A549 (cell line): ENCODE results near the gene FAM181A. TPM values are rescaled to one million over a fixed set of nuclear protein-coding genes. Genes with fewer than 3 reads are reported as not detected.

Source experiments
- ATAC-seq, 2 experiments: fragments of 200-7000 bp in 1 of 2; fragments of >200 bp in 1 of 2; cut with Nextera tagmentation in 1 of 2; cut with Tn5 transposase in 1 of 2; 3 replicates each; pipeline versions ENCODE4 v1.8.0 to v1.9.1; 2018 to 2020; ENCODE audit warnings: mild to moderate bottlenecking in 1 of 2, moderate library complexity in 1 of 2
- CTCF ChIA-PET: fragments of 300-600 bp; sonication (Branson Sonifier 250); formaldehyde crosslinking; extraction: SDS; loops from one replicate; lab custom pipeline; 2021; ENCODE audit warnings: antibody characterized with exemption, inconsistent platforms; lab: Yijun Ruan, JAX
- POLR2A ChIA-PET: fragments of 350-600 bp; formaldehyde crosslinking; extraction: SDS; loops from one replicate; lab custom pipeline; 2021; ENCODE audit warnings: antibody characterized with exemption, inconsistent platforms; lab: Yijun Ruan, JAX
- DNase-seq, 2 experiments: peaks; one replicate each; pipeline versions ENCODE4 v3.0.0 to v3.0.0-alpha.2; 2011 to 2016; ENCODE audit warnings: low read depth in 1 of 2, low spot score in 1 of 2
- FAIRE-seq: peaks from 2 replicates; lab custom pipeline; 2011; peaks lifted over from hg19 to GRCh38; lab: Jason Lieb, UNC
- H3K27ac ChIP-seq, 2 experiments: fragments of >200 bp; sonication (Bioruptor Twin); formaldehyde crosslinking; 3 replicates each; pipeline ENCODE4 v1.5.1; 2016 to 2017
- H3K4me1 ChIP-seq: fragments of >200 bp; sonication (Bioruptor Twin); formaldehyde crosslinking; 3 replicates; pipeline ENCODE4 v1.6.1; 2016
- H3K4me2 ChIP-seq: fragments of >200 bp; sonication (Bioruptor Twin); formaldehyde crosslinking; 3 replicates; pipeline ENCODE4 v1.6.1; 2016
- H3K4me3 ChIP-seq: fragments of >200 bp; sonication (Bioruptor Twin); formaldehyde crosslinking; 3 replicates; pipeline ENCODE4 v1.5.1; 2016
- H3K9me3 ChIP-seq: fragments of >200 bp; sonication (Bioruptor Twin); formaldehyde crosslinking; 3 replicates; pipeline ENCODE4 v1.6.1; 2016
- ATOH8 ChIP-seq: fragments of 250-450 bp; sonication (Bioruptor Pico); IDR thresholded peaks from 2 replicates; pipeline ENCODE4 v1.5.0; 2020; ENCODE audit warnings: low read depth, mild to moderate bottlenecking, moderate library complexity
- CHD2 ChIP-seq: fragments of 150-350 bp; IDR thresholded peaks from 2 replicates; pipeline ENCODE4 v1.6.1; 2014; ENCODE audit warnings: low read length; ENCODE audit not compliant: partially characterized antibody
- FOSB ChIP-seq: fragments of 250-450 bp; sonication (Bioruptor Pico); IDR thresholded peaks from 2 replicates; pipeline ENCODE4 v1.5.0; 2020; ENCODE audit warnings: mild to moderate bottlenecking, moderate library complexity
- JUN ChIP-seq, 2 experiments: fragments of >200 bp; sonication (Bioruptor Twin); formaldehyde crosslinking; IDR thresholded peaks; 2 replicates in 1 of 2; 3 replicates in 1 of 2; pipeline ENCODE4 v1.6.1; 2016 to 2017
- MAFK ChIP-seq: fragments of 450-650 bp; IDR thresholded peaks from 2 replicates; pipeline ENCODE4 v1.6.1; 2014; ENCODE audit not compliant: partially characterized antibody
- MYC ChIP-seq: IDR thresholded peaks from 2 replicates; pipeline ENCODE4 v1.6.1; 2012; ENCODE audit warnings: mild to moderate bottlenecking, inconsistent platforms, low read length, improper control_type of control experiment, borderline replicate concordance
- SREBF2 ChIP-seq: fragments of 450-650 bp; IDR thresholded peaks from 2 replicates; pipeline ENCODE4 v1.6.1; 2014; ENCODE audit warnings: mild to moderate bottlenecking, moderate library complexity
- TFCP2L1 ChIP-seq: fragments of 250-450 bp; sonication (Bioruptor Pico); IDR thresholded peaks from 2 replicates; pipeline ENCODE4 v1.5.0; 2021; ENCODE audit warnings: mild to moderate bottlenecking
- ZC3H11A ChIP-seq: fragments of 450-650 bp; IDR thresholded peaks from 2 replicates; pipeline ENCODE4 v1.6.1; 2014; ENCODE audit warnings: antibody characterized with exemption, mild to moderate bottlenecking
- ZFP36 ChIP-seq: fragments of 450-650 bp; IDR thresholded peaks from 2 replicates; pipeline ENCODE4 v1.6.1; 2014; ENCODE audit warnings: borderline replicate concordance; ENCODE audit not compliant: partially characterized antibody
- ZNF302 ChIP-seq: fragments of 250-450 bp; sonication (Bioruptor Pico); IDR thresholded peaks from 2 replicates; pipeline ENCODE4 v1.9.0; 2021; ENCODE audit warnings: inconsistent platforms, mild to moderate bottlenecking, moderate library complexity
- ZSCAN20 ChIP-seq: fragments of 250-450 bp; sonication (Bioruptor Pico); IDR thresholded peaks from 2 replicates; pipeline ENCODE4 v1.8.0; 2022; ENCODE audit warnings: mild to moderate bottlenecking, moderate library complexity
- WGBS: methylation state at CpG from one replicate; pipeline ENCODE4 v1.1.6; 2017; ENCODE audit errors: missing lambda C conversion rate; 5-methylcytosine and 5-hydroxymethylcytosine counted together
- polyA plus RNA-seq, 4 experiments: library from polyadenylated mRNA; depleted of rRNA in 3 of 4; stranded (reverse); fragments of >200 nt; fragmentation: RNase III in 1 of 4; extraction: RNeasy Plus Mini Kit Qiagen cat#74134 plus additional on column Dnase treatment in 1 of 4; gene quantifications; 2 replicates in 3 of 4; 3 replicates in 1 of 4; pipeline ENCODE4 v1.2.3, GENCODE V29; 2011 to 2017
- TF ChIP-seq, protein P1 (sequence below): fragments of >200 bp; sonication (Bioruptor Twin); formaldehyde crosslinking; IDR thresholded peaks from 2 replicates; pipeline ENCODE4 v1.6.1; 2016
- TF ChIP-seq, protein P2 (sequence below): fragments of 250-450 bp; sonication (Bioruptor Pico); IDR thresholded peaks from 2 replicates; pipeline ENCODE4 v1.5.0; 2021; ENCODE audit warnings: mild to moderate bottlenecking, moderate library complexity, borderline replicate concordance
- TF ChIP-seq, protein P3 (sequence below): IDR thresholded peaks from 2 replicates; pipeline ENCODE4 v1.6.1; 2012; ENCODE audit warnings: low read depth, borderline replicate concordance

FAM181A gene
- polyA plus RNA-seq, 2 of the 4 experiments (the other 2 are of a cell fraction): not detected

DNA sequence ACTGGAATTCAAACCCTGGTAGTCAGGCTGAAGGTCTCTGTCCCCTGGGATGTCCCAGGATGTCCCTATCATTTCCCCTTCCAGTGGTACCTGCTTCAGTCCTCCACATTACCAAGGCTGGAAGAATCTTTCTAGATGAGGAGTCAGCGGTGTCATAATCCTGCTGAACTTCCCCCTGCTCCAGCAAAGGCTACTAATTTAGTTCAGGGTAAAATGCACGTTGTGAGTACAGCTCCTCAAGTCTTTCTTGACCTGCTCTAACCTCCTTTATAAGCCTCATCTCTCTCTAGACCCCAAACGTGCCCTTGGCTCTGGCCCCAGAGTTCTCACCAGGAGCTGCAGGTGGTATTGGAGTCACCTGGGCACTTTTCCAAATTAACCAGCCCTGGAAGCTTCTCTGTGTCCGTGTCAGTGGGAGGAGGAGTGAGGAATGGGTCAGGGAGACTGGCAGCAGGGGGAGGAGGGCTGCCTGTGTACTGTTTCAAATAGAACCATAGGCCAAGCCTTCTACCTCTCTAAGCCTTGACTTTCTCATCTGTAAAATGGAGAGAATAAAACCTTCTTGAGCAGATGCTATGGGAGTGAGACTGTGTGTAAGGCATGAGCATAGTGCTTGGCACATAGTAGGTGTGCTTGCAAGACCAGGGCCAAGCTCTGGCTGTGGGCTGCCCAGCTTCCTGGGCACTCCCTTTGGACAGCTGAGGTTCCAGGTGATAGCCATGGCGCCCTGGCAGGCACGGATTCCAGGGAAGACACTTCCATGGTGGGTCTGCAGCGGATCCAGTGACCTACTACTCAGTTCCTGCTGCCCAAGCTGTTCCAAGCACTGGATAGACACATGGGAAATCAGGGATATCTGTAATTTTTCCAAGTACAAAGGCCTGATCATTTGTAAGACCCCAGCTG is 24.7 kb downstream of the FAM181A start (continued):
- TF ChIP-seq CHD2 (no peak), ATOH8 (CRISPR knock-in tag) (no peak), MYC (no peak)

- Histone ChIP-seq H3K27ac (no peak overlapping the region), H3K4me3 (no peak overlapping the region), H3K9me3 (no peaks in the 10 kb centered on the region), H3K4me2 (no peak overlapping the region), H3K4me1 (no peaks in the 10 kb centered on the region)
- FAIRE-seq (no peak), DNase-seq (no peak), ATAC-seq (no peak)
- WGBS: 97% methylated on average over 3 of the region's 3 CpGs
- no peak for TF ChIP-seq TFCP2L1 (CRISPR knock-in tag)
- TF ChIP-seq, protein P1, sequence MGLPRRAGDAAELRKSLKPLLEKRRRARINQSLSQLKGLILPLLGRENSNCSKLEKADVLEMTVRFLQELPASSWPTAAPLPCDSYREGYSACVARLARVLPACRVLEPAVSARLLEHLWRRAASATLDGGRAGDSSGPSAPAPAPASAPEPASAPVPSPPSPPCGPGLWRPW: no peak
- TF ChIP-seq JUN (IDR thresholded peaks at IDR 0.05): no peak
- TF ChIP-seq, protein P2, sequence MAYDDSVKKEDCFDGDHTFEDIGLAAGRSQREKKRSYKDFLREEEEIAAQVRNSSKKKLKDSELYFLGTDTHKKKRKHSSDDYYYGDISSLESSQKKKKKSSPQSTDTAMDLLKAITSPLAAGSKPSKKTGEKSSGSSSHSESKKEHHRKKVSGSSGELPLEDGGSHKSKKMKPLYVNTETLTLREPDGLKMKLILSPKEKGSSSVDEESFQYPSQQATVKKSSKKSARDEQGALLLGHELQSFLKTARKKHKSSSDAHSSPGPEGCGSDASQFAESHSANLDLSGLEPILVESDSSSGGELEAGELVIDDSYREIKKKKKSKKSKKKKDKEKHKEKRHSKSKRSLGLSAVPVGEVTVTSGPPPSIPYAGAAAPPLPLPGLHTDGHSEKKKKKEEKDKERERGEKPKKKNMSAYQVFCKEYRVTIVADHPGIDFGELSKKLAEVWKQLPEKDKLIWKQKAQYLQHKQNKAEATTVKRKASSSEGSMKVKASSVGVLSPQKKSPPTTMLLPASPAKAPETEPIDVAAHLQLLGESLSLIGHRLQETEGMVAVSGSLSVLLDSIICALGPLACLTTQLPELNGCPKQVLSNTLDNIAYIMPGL: no peak
- TF ChIP-seq ATOH8 (CRISPR knock-in tag): no peak
- no peak for TF ChIP-seq ZC3H11A
- TF ChIP-seq, protein P3, sequence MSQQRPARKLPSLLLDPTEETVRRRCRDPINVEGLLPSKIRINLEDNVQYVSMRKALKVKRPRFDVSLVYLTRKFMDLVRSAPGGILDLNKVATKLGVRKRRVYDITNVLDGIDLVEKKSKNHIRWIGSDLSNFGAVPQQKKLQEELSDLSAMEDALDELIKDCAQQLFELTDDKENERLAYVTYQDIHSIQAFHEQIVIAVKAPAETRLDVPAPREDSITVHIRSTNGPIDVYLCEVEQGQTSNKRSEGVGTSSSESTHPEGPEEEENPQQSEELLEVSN: no peak
- TF ChIP-seq SREBF2: no peak
- no peak for TF ChIP-seq FOSB (CRISPR knock-in tag)
- TF ChIP-seq ZFP36: no peak
- no peak for TF ChIP-seq ZSCAN20 (CRISPR knock-in tag)
- POLR2A ChIA-PET: no interaction called here
- CTCF ChIA-PET: interaction anchor here (1.0 to 29.6 kb wide), 4 partner anchors 12 to 73 kb away, joined by 3 to 601 read pairs (median 234); partner anchors contain the start of genes ASB2, CCDC197 and OTUB2
These were observed 25.7 kb downstream of the FAM181A start for GRCh38 chr14:93952829-93953228.

DNA sequence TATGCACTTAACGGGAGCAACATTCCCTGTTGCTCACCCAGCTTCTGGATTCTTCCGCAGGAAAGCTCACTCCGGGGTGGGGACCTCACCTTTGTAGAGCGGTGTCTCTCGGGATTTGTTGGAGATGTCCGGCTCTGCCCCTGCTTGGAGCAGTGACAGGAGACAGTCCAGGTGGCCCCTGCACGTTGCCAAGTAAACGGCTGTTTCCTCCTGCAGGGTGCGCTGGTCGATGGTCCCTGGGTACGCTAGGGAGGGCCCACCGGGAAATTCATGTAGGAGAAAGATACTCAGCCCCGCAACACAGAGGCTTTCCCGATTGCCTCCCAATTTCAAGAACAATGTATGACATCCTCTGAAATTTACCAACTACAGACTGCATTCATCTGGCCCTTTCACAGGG is 26.1 kb downstream of the FAM181A start:
- ATAC-seq (no peak), DNase-seq (no peak), FAIRE-seq (no peak)
- H3K4me1 ChIP-seq: peaks cover 1% of the 10 kb centered on the region; the same call in 2 of the 3 replicates
- no peak overlapping the region for H3K27ac ChIP-seq
- ChIA-PET CTCF (interaction anchor here (7.5 to 29.6 kb wide), 3 partner anchors 13 to 47 kb away, joined by 67 to 601 read pairs (median 400); partner anchors contain the start of genes ASB2 and CCDC197), POLR2A (no interaction called here)
- H3K9me3 ChIP-seq: no peaks in the 10 kb centered on the region
- TF ChIP-seq ZNF302: no peak
- TF ChIP-seq MAFK: no peak
- no peak overlapping the region for H3K4me2 ChIP-seq
- H3K4me3 ChIP-seq: no peak overlapping the region
- 77% methylated on average over 14 of the region's 14 CpGs for WGBS
